Activated T-cell treated with anti-CD3 and anti-CD28 coated beads for 4 hours (primary cell): ENCODE data around the gene RFLNA.

Experiments used
- DNase-seq: peaks from one replicate; pipeline ENCODE4 v3.0.0-alpha.2; 2020

RFLNA gene

DNA sequence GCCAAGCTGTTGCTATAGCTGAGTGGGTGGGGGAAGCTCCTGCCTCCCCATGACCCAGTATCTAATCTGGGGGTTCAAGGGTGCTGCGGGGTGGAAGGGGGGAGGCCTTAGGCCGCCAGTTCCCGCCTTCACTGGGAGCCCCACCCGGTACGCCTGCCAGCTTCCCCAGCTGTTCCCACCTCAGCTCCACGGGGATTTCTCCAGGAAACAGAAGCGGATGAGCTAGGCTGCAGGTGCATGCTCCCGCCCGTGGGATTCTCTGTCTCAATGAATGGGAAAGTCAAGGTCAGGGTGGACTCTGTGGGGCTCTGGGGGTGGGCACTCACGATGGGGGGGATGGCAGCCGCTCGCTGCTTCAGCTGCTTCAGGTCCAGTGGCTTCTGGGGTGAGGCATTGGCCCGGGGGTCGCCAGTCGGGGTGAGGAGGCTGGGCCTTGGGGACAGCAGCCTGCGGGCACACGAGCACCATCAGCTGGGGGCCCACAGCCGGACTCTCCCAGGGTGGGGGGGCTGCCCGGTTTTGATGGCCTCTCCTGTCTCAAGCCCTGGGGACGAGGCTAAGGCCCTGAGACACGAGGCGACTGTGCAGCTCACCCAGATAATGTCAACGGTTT, 68.6 kb downstream of the RFLNA start:
- no peak for DNase-seq

DNA sequence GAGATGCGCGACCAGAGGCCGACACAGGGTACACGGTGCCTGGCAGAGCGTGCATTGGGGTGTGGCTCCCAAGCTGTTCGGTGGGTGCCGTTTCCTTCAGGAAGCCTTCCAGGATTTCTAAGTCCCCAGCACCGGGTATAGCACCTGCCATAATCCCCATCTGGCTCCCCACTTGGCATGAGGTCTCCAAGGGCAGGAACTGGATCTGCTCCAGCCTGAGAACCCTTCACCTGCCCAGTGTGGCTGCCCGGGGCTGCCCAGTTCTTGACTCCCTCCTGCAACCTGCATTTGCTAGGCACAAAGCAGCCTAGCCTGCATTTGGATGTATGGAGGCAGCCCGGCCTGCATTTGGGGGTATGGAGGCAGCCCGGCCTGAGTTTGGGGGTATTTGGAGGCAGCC, 69.7 kb downstream of the RFLNA start:
- no peak for DNase-seq
